Right renal cortex interstitium (tissue), 3 donors: Measurements from ENCODE around the gene MATN3. TPM values are rescaled to one million over a fixed set of nuclear protein-coding genes. Genes with fewer than 3 reads are reported as not detected.

ENCODE experiments used
- DNase-seq, 3 donors: peaks; one replicate each; pipeline ENCODE4 v3.0.0-alpha.2; 2013; ENCODE audit warnings: low read depth in 3 of 3, low spot score in 2 of 3
- polyA plus RNA-seq, 3 donors: library from polyadenylated mRNA; unstranded; fragments of 120-200 nt; gene quantifications; one replicate each; pipeline ENCODE4 v1.2.1, GENCODE V29; 2013; ENCODE audit not compliant: insufficient read length in 3 of 3

MATN3 gene
- polyA plus RNA-seq, 3 donors: 3.1 to 3.7 (median 3.4) TPM

DNA sequence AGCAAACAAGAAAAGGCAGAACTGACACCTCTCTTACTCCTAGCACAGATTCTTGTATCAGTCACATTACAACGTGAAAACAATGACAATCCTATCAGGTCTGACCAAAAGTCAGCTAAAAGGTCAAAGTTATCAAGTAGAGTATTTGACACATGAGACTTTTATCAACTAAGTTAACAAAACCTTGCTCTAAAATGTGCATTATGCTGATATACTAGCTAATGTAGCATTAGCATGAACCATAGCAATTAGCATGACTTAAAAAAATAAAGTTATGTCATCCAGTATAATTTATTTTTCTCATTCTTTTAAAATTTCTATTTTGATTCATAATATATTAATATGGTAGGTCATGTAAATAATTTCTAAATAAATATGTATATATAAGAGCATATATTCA lies 69.3 kb downstream of the MATN3 start:
- DNase-seq: no peak

DNA sequence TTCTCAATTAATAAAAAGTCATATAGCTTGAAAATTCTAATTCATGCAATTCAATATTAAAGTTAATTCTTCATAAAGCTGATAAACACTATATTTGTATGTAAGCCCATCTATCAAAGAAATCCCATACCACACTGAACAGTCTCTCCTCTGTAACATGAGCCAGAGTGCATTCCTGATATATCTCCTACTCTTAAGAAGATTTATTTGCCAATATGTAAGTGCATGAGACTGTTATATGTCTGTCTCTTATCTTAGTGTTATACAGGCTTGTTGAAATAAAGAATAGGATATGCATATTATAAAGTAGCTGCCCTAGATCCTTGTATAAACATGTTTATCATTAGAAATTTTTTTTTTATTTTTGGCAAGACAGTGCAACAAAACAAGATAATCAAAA lies 70.3 kb downstream of the MATN3 start:
- no peak for DNase-seq

Other genes with a start within 250 kb of the MATN3 start
- 10 to 100 TPM; 34.9 to 44.4 (median 42.1) TPM for gene TTC32, start 110.7 kb downstream of the MATN3 start, polyA plus RNA-seq
- 10 to 100 TPM; 26.3 to 30.7 (median 30.2) TPM for gene WDR35, start 22.6 kb downstream of the MATN3 start, polyA plus RNA-seq
- gene LAPTM4A, start 39.0 kb upstream of the MATN3 start, polyA plus RNA-seq: 100 to 1,000 TPM; 504 to 548 (median 510) TPM
- 10 to 100 TPM; 19.7 to 24.1 (median 20.2) TPM for gene SDC1, start 212.5 kb upstream of the MATN3 start, polyA plus RNA-seq